ENCODE data around the gene TLE1.

The TLE1 gene

GRCh38 chr9:81546489-81546888, 142.9 kb downstream of the TLE1 start:
- no peak for DNase-seq (ENCODE audit: low read depth in 2 of 2)

GRCh38 chr9:81543695-81544094, 145.7 kb downstream of the TLE1 start:
- no peak for DNase-seq (ENCODE audit: low read depth in 2 of 2)

- no peak for DNase-seq (ENCODE audit: low read depth in 2 of 2)
These were observed 147.0 kb downstream of the TLE1 start for GRCh38 chr9:81542118-81542889.

- DNase-seq (ENCODE audit: low read depth in 2 of 2): no peak
These were observed 149.1 kb downstream of the TLE1 start for GRCh38 chr9:81540142-81540710.

- no peak for DNase-seq (ENCODE audit: low read depth in 2 of 2)
These were observed 150.0 kb downstream of the TLE1 start for GRCh38 chr9:81539317-81539716.

- DNase-seq (ENCODE audit: low read depth in 2 of 2): no peak
These were observed 150.5 kb downstream of the TLE1 start for GRCh38 chr9:81538890-81539289.

GRCh38 chr9:81537964-81538363, 151.4 kb downstream of the TLE1 start:
- DNase-seq (ENCODE audit: low read depth in 2 of 2): no peak

GRCh38 chr9:81536242-81537025, 152.9 kb downstream of the TLE1 start:
- DNase-seq (ENCODE audit: low read depth in 2 of 2): no peak

- no peak for DNase-seq (ENCODE audit: low read depth in 2 of 2)
These were observed 153.7 kb downstream of the TLE1 start for GRCh38 chr9:81535542-81536241.

- DNase-seq (ENCODE audit: low read depth in 2 of 2): no peak
These were observed 155.0 kb downstream of the TLE1 start for GRCh38 chr9:81534138-81534875.

Measured in stimulated activated CD8-positive, alpha-beta memory T cell treated with anti-CD3 and anti-CD28 coated beads, Interleukin-2, amount 100 ng/mL, for 48 hours (primary cell).